Skin of body (tissue), 3 donors: ENCODE results near the gene CFAP300. TPM values are rescaled to one million over a fixed set of nuclear protein-coding genes. Genes with fewer than 3 reads are reported as not detected.

Source experiments
- DNase-seq: peaks from one replicate; lab custom pipeline; 2025; lab: John Stamatoyannopoulos, UW
- small RNA-seq: library from RNA; depleted of rRNA; stranded (forward); fragments of <200 nt; gene quantifications from one replicate; pipeline ENCODE3, GENCODE V24; 2014; ENCODE audit warnings: low replicate concordance
- total RNA-seq: library from RNA; depleted of rRNA; stranded (reverse); fragments of >200 nt; gene quantifications from one replicate; pipeline ENCODE4 v1.2.3, GENCODE V29; 2014

The CFAP300 gene
- total RNA-seq, 1 donor from 2014 or later = 4.6 TPM

GRCh38 chr11:102120437-102120973 lies 73.3 kb downstream of the CFAP300 start:
- DNase-seq = no peak

- DNase-seq = no peak
Measured at GRCh38 chr11:102121329-102121728, 74.1 kb downstream of the CFAP300 start.

Small RNAs within 50 kb of the gene (small RNA-seq; reads per million reads assigned to genes)
- not detected for gene RNA5SP535

Other genes with a start within 250 kb of the CFAP300 start
- 6.1 TPM for gene CEP126, start 132.4 kb upstream of the CFAP300 start, total RNA-seq
- gene ANGPTL5, start 130.9 kb upstream of the CFAP300 start, total RNA-seq = 0.39 TPM
- gene YAP1, start 63.0 kb downstream of the CFAP300 start, total RNA-seq = 117 TPM